GM23338 (cell line): ENCODE data around the gene EXOSC7.

Experiments
- EZH2 ChIP-seq: fragments of 200-600 bp; sonication (generic); IDR thresholded peaks from one replicate; pipeline ENCODE4 v1.8.0; 2017; ENCODE audit warnings: antibody characterized with exemption, mild to moderate bottlenecking, low read depth; ENCODE audit not compliant: unreplicated experiment
- ZNF331 ChIP-seq: fragments of 250-450 bp; sonication (Bioruptor Pico); IDR thresholded peaks from 2 replicates; pipeline ENCODE4 v1.5.0; 2020; ENCODE audit warnings: low read depth, mild to moderate bottlenecking, moderate library complexity
- TF ChIP-seq, protein P1 (sequence below), 2 experiments: fragments of 200-600 bp in 1 of 2; sonication (generic) in 1 of 2; conservative IDR thresholded peaks; 2 replicates each; pipeline versions ENCODE4 v1.5.1 to v1.6.1; 2016 to 2017; ENCODE audit warnings: antibody characterized with exemption in 2 of 2, low read depth in 2 of 2, mild to moderate bottlenecking in 2 of 2, moderate library complexity in 1 of 2
- TF ChIP-seq, protein P2 (sequence below): IDR thresholded peaks from one replicate; pipeline ENCODE4 v1.6.1; 2018; ENCODE audit warnings: antibody characterized with exemption; ENCODE audit not compliant: unreplicated experiment

GRCh38 chr3:44989141-44989540 is 13.1 kb downstream of the EXOSC7 start:
- TF ChIP-seq EZH2: no peak
- TF ChIP-seq, protein P1, sequence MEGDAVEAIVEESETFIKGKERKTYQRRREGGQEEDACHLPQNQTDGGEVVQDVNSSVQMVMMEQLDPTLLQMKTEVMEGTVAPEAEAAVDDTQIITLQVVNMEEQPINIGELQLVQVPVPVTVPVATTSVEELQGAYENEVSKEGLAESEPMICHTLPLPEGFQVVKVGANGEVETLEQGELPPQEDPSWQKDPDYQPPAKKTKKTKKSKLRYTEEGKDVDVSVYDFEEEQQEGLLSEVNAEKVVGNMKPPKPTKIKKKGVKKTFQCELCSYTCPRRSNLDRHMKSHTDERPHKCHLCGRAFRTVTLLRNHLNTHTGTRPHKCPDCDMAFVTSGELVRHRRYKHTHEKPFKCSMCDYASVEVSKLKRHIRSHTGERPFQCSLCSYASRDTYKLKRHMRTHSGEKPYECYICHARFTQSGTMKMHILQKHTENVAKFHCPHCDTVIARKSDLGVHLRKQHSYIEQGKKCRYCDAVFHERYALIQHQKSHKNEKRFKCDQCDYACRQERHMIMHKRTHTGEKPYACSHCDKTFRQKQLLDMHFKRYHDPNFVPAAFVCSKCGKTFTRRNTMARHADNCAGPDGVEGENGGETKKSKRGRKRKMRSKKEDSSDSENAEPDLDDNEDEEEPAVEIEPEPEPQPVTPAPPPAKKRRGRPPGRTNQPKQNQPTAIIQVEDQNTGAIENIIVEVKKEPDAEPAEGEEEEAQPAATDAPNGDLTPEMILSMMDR (conservative IDR thresholded peaks at IDR 0.05; ENCODE audit: low read depth in 2 of 2): no peak
- no peak for TF ChIP-seq ZNF331 (CRISPR knock-in tag)
- TF ChIP-seq, protein P2, sequence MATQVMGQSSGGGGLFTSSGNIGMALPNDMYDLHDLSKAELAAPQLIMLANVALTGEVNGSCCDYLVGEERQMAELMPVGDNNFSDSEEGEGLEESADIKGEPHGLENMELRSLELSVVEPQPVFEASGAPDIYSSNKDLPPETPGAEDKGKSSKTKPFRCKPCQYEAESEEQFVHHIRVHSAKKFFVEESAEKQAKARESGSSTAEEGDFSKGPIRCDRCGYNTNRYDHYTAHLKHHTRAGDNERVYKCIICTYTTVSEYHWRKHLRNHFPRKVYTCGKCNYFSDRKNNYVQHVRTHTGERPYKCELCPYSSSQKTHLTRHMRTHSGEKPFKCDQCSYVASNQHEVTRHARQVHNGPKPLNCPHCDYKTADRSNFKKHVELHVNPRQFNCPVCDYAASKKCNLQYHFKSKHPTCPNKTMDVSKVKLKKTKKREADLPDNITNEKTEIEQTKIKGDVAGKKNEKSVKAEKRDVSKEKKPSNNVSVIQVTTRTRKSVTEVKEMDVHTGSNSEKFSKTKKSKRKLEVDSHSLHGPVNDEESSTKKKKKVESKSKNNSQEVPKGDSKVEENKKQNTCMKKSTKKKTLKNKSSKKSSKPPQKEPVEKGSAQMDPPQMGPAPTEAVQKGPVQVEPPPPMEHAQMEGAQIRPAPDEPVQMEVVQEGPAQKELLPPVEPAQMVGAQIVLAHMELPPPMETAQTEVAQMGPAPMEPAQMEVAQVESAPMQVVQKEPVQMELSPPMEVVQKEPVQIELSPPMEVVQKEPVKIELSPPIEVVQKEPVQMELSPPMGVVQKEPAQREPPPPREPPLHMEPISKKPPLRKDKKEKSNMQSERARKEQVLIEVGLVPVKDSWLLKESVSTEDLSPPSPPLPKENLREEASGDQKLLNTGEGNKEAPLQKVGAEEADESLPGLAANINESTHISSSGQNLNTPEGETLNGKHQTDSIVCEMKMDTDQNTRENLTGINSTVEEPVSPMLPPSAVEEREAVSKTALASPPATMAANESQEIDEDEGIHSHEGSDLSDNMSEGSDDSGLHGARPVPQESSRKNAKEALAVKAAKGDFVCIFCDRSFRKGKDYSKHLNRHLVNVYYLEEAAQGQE: no peak
